Thyroid gland (tissue), 4 donors: ENCODE results near the gene AAGAB.

Source experiments
- CTCF ChIP-seq, 6 experiments: fragments of 200-600 bp in 3 of 6; fragments of 450-650 bp in 3 of 6; sonication (generic) in 3 of 6; IDR thresholded peaks; one replicate each; pipeline ENCODE4 v1.5.1; 2016 to 2019; ENCODE audit warnings: antibody characterized with exemption in 6 of 6, mild to moderate bottlenecking in 2 of 6, inconsistent platforms in 1 of 6, moderate library complexity in 1 of 6
- POLR2A ChIP-seq, 2 donors: fragments of 450-650 bp; IDR thresholded peaks; one replicate each; pipeline ENCODE4 v1.6.1; 2017; ENCODE audit warnings: antibody characterized with exemption in 2 of 2, mild to moderate bottlenecking in 2 of 2, moderate library complexity in 1 of 2

- TF ChIP-seq CTCF (IDR thresholded peaks at IDR 0.05) = no peak
- no peak for TF ChIP-seq POLR2A (IDR thresholded peaks at IDR 0.05)
These were observed 26.2 kb downstream of the AAGAB start for GRCh38 chr15:67228286-67228685.
